ENCODE results near the gene LAX1.

The LAX1 gene

GRCh38 chr1:203813581-203814341, 48.8 kb downstream of the LAX1 start:
- DNase-seq (ENCODE audit: low read depth in 2 of 2) = no peak

- DNase-seq (ENCODE audit: low read depth in 2 of 2) = no peak
Observed at GRCh38 chr1:203818399-203818798, 53.4 kb downstream of the LAX1 start.

- DNase-seq (ENCODE audit: low read depth in 2 of 2) = no peak
Observed at GRCh38 chr1:203823306-203823705, 58.3 kb downstream of the LAX1 start.
